Hippocampal formation (tissue), 2 donors: ENCODE results near the gene MRPL2.
"Not testable (repeated sequence)": the region's sequence is repeated elsewhere in the genome, so short reads cannot be mapped to it uniquely, and the experiment has no call there.

ENCODE experiments used
- DNase-seq, 2 donors: peaks; one replicate each; lab custom pipeline; 2025; lab: John Stamatoyannopoulos, UW

MRPL2 gene

GRCh38 chr6:43082806-43083655, 23.8 kb upstream of the MRPL2 start:
- DNase-seq: no peak

GRCh38 chr6:43081922-43082321, 22.7 kb upstream of the MRPL2 start:
- DNase-seq: not testable (repeated sequence)

GRCh38 chr6:43081043-43081442, 21.8 kb upstream of the MRPL2 start:
- no peak for DNase-seq

- no peak for DNase-seq
Observed at GRCh38 chr6:43078691-43079090, 19.5 kb upstream of the MRPL2 start.

GRCh38 chr6:43077981-43078511, 18.8 kb upstream of the MRPL2 start:
- no peak for DNase-seq

- no peak for DNase-seq
Observed at GRCh38 chr6:43077333-43077809, 18.1 kb upstream of the MRPL2 start.

GRCh38 chr6:43076464-43077332, 17.5 kb upstream of the MRPL2 start:
- no peak for DNase-seq

GRCh38 chr6:43075670-43076463, 16.6 kb upstream of the MRPL2 start, which contains the start of gene PTK7:
TSS of gene PTK7 (plus strand) at chr6:43076314. CDS start at chr6:43076489, 175 bp downstream.
- DNase-seq: no peak

GRCh38 chr6:43074847-43075669, 15.8 kb upstream of the MRPL2 start:
- no peak for DNase-seq

GRCh38 chr6:43070028-43070632, 10.9 kb upstream of the MRPL2 start:
- no peak for DNase-seq

- DNase-seq: no peak
Observed at GRCh38 chr6:43062818-43063217, 3.6 kb upstream of the MRPL2 start.

GRCh38 chr6:43061861-43062260, 2.6 kb upstream of the MRPL2 start:
- DNase-seq: no peak

- no peak for DNase-seq
Observed at GRCh38 chr6:43060755-43061633, 1.8 kb upstream of the MRPL2 start.

GRCh38 chr6:43060034-43060754, 960 bp upstream of the MRPL2 start:
- DNase-seq: no peak

GRCh38 chr6:43058531-43058930, 703 bp downstream of the MRPL2 start:
- DNase-seq: no peak

- DNase-seq: no peak
Observed at GRCh38 chr6:43055966-43056365, 3.3 kb downstream of the MRPL2 start.

GRCh38 chr6:43054206-43054943, 4.9 kb downstream of the MRPL2 start:
- DNase-seq: no peak
